Choroid plexus epithelial cell (primary cell): Measurements from ENCODE around the gene PLAAT2.

Experiments used
- DNase-seq: peaks from one replicate; pipeline ENCODE4 v3.0.0-alpha.2; 2010; ENCODE audit warnings: low read depth
- H3K4me3 ChIP-seq: 2 replicates; pipeline ENCODE4 v1.5.1; 2011; ENCODE audit warnings: low read depth, mild to moderate bottlenecking, control low read depth, low read length, moderate library complexity
- TF ChIP-seq, protein P1 (sequence below): conservative IDR thresholded peaks from 2 replicates; pipeline ENCODE4 v1.5.1; 2011; ENCODE audit warnings: low read depth, mild to moderate bottlenecking, control low read depth, inconsistent platforms, low read length, moderate library complexity

Gene PLAAT2

GRCh38 chr11:63573881-63574855, 11.0 kb upstream of the PLAAT2 start:
- peak overlapping the region; percentile 19 for H3K4me3 ChIP-seq
- TF ChIP-seq, protein P1, sequence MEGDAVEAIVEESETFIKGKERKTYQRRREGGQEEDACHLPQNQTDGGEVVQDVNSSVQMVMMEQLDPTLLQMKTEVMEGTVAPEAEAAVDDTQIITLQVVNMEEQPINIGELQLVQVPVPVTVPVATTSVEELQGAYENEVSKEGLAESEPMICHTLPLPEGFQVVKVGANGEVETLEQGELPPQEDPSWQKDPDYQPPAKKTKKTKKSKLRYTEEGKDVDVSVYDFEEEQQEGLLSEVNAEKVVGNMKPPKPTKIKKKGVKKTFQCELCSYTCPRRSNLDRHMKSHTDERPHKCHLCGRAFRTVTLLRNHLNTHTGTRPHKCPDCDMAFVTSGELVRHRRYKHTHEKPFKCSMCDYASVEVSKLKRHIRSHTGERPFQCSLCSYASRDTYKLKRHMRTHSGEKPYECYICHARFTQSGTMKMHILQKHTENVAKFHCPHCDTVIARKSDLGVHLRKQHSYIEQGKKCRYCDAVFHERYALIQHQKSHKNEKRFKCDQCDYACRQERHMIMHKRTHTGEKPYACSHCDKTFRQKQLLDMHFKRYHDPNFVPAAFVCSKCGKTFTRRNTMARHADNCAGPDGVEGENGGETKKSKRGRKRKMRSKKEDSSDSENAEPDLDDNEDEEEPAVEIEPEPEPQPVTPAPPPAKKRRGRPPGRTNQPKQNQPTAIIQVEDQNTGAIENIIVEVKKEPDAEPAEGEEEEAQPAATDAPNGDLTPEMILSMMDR, result peak; percentile 53
- peak; percentile 96 for DNase-seq

DNA sequence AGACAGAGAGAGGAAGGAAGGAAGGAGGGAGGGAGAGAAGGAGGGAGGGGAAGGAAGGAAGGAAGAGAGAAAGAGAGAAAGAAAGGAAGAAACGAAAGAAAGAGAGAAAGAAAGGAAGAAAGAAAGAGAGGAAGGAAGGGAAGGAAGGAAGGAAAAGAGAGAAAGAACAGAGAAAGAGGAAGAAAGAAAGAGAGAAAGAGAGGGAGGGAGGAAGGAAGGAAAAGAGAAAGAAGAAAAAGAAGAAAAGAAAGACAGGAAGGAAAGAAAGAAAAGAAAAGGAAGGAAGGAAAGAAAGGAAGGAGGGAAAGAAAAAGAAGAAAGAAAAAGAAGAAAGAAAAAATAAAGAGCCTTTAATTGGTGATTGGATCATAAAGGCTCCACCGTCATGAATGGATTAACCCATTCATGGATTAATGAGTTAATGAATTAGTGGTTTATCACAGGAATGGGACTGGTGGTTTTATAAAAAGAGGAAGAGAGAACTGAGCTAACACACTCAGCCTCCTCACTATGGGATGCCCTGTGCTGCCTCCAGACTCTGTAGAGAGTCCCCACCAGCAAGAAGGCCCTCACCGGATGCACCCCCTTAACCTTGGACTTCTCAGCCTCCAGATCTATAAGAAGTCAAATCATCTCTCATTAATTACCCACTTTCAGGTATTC, 9.0 kb upstream of the PLAAT2 start:
- H3K4me3 ChIP-seq, result no peak overlapping the region
- TF ChIP-seq, protein P1, result no peak
- DNase-seq, result no peak

GRCh38 chr11:63569570-63569969, 6.4 kb upstream of the PLAAT2 start:
- TF ChIP-seq, protein P1, result no peak
- H3K4me3 ChIP-seq, result no peak overlapping the region
- no peak for DNase-seq

DNA sequence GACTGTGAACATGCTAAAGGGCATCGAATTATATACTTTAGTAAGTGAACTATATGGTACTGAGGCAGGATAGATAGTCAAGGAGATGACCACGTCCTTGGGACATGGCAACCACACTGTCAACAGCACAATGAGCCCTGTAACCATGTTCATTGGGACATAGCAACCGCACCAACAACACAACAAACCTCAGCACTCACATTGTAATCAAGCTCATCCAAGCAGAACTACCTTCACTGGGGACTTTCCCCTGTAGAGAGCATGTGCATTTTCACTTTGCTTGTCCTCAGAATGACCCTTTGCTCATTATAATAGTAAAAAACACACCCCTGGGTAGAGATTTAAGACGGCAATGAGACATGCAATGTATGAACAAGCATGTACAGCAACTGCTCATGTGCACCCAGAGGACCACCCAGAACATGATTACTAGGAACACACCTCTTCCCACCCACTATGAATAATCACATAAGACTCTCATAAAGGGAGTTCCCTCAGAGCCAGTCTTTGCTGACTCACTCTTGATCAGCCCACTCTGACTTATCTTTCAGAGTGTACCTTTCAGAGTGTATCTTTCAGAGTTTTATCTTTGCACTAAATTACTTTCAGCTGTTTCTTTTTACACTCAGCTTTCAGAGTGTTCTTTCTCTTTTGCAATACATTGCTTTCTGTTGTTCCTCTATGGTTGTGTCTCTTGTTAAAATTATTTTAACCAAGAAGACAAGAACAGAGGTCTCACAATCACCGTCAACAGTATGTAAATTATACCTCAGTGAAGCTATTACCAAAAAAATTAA, 4.1 kb upstream of the PLAAT2 start:
- H3K4me3 ChIP-seq, result no peak overlapping the region
- peak; percentile 90 for DNase-seq
- TF ChIP-seq, protein P1, result no peak

DNA sequence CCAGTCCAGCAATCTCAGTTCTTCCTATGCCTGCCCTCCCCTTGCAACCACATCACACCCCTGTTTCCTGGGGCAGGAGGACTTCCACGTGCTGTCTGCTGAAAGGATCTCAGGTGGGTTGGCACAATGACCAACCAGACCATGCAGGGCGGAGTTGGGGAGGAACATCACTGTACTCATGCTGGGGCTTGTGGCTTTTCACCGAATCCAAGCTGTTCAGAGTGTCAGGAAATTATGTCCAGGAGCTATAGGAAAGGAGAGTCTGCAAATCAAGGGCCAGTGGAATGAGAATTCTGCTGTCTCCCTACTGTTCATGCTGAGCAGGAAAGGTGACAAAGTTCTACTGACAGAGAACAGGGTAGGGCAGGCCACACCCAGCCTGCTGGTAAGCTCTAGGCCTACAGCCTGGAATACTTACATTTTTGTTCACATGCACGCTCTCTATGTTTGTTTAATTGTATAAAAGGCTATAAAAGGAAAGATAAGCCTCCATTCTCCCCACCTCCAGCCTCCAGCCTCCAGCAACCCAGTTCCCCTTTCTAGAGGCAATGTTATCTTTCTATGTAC, 1.7 kb upstream of the PLAAT2 start:
- DNase-seq, result no peak
- H3K4me3 ChIP-seq, result no peak overlapping the region
- TF ChIP-seq, protein P1, result no peak

DNA sequence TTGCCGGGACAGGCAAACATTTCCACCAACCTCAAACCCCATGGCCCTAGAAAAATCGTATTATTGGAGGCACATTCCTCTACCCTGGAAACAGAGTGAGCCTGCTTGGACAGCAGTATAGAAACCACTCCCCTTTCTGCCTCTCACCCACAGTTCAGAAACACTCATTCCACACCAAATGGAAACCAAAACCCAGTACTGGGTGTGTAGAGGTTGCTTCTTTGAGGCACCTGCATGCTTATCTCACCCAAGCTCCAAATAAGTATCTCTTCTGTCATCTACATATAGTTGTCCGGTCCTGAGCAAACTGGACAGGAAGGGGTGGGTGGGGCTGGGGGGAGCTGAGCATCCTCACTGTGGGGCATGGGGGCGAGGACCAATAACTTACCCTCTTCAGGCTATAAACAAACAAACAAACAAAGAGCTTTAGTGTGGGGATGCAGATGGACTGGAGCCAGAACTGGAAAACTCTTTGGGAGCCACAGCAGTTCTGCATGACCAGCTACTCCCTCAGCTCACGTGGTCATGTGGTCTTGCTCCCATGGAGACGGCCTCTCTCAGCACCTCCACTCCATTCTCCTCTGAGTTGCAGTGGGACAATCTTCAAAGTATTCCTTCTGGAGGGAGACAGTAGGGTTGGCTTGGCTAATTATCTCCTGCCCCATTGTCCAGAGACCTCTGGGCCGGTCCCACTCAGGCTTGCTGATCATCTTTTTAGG, 1.0 kb upstream of the PLAAT2 start:
- no peak for DNase-seq
- no peak overlapping the region for H3K4me3 ChIP-seq
- TF ChIP-seq, protein P1, result no peak
